Suprapubic skin (tissue), 4 donors: Measurements from ENCODE around the gene PTGES3L. TPM values are rescaled to one million over a fixed set of nuclear protein-coding genes. Genes with fewer than 3 reads are reported as not detected.
"Not testable (repeated sequence)": the region's sequence is repeated elsewhere in the genome, so short reads cannot be mapped to it uniquely, and the experiment has no call there.

Experiments used
- DNase-seq, 2 donors: peaks; one replicate each; pipeline ENCODE4 v3.0.0-alpha.2; 2019; ENCODE audit warnings: low spot score in 2 of 2
- H3K27ac ChIP-seq: fragments of 200-600 bp; sonication (generic); one replicate; pipeline ENCODE4 v1.5.1; 2019
- H3K27me3 ChIP-seq: fragments of 200-600 bp; sonication (generic); one replicate; pipeline ENCODE4 v1.5.1; 2019
- H3K36me3 ChIP-seq: fragments of 200-600 bp; sonication (generic); one replicate; pipeline ENCODE4 v1.5.1; 2019
- H3K4me1 ChIP-seq: fragments of 200-600 bp; sonication (generic); one replicate; pipeline ENCODE4 v1.5.1; 2019
- H3K4me3 ChIP-seq: fragments of 200-600 bp; sonication (generic); one replicate; pipeline ENCODE4 v1.5.1; 2019; ENCODE audit warnings: mild to moderate bottlenecking
- H3K9me3 ChIP-seq: fragments of 200-600 bp; sonication (generic); one replicate; pipeline ENCODE4 v1.5.1; 2019
- CTCF ChIP-seq, 2 donors: fragments of 200-600 bp in 1 of 2; fragments of 450-650 bp in 1 of 2; sonication (generic) in 1 of 2; IDR thresholded peaks; one replicate each; pipeline ENCODE4 v1.5.1; 2016 to 2019; ENCODE audit warnings: antibody characterized with exemption in 2 of 2, mild to moderate bottlenecking in 1 of 2, moderate library complexity in 1 of 2
- EP300 ChIP-seq: sonication (generic); formaldehyde crosslinking; IDR thresholded peaks from one replicate; pipeline ENCODE4 v1.6.1; 2017; ENCODE audit warnings: antibody characterized with exemption
- POLR2A ChIP-seq, 2 donors: fragments of 450-650 bp; IDR thresholded peaks; one replicate each; pipeline ENCODE4 v1.6.1; 2017; ENCODE audit warnings: antibody characterized with exemption in 2 of 2, mild to moderate bottlenecking in 2 of 2, moderate library complexity in 2 of 2
- POLR2AphosphoS5 ChIP-seq, 3 donors: sonication (generic); formaldehyde crosslinking; IDR thresholded peaks; one replicate each; pipeline ENCODE4 v1.6.1; 2017; ENCODE audit warnings: antibody characterized with exemption in 3 of 3
- WGBS: methylation state at CpG from one replicate; pipeline ENCODE4 v1.1.5; 2018; 5-methylcytosine and 5-hydroxymethylcytosine counted together
- total RNA-seq, 4 donors: library from RNA; depleted of rRNA; stranded (reverse); fragments of >200 nt; gene quantifications; one replicate each; pipeline ENCODE4 v1.1.0, GENCODE V29; 2016

The PTGES3L gene
- total RNA-seq, 4 donors from 2014 or later, result 0.44 to 0.48 TPM; not detected in 2

- Histone ChIP-seq H3K4me3 (peak overlapping the region; percentile 81), H3K27ac (peak overlapping the region; percentile 54), H3K4me1 (peaks cover 27% of the 10 kb centered on the region), H3K27me3 (no peaks in the 10 kb centered on the region), H3K36me3 (peaks cover 42% of the 10 kb centered on the region), H3K9me3 (no peaks in the 10 kb centered on the region)
- DNase-seq, result no peak
- 43% methylated on average over 5 of the region's 5 CpGs for WGBS
- TF ChIP-seq CTCF (IDR thresholded peaks at IDR 0.05) (no peak), POLR2A (IDR thresholded peaks at IDR 0.05) (no peak), POLR2AphosphoS5 (IDR thresholded peaks at IDR 0.05) (no peak), EP300 (no peak)
Measured at GRCh38 chr17:42997390-42997983, 17.6 kb upstream of the PTGES3L start.

- H3K4me1 ChIP-seq, H3K4me3 ChIP-seq, H3K9me3 ChIP-seq, H3K27me3 ChIP-seq, DNase-seq, H3K27ac ChIP-seq: not testable (repeated sequence)
- WGBS, result 84% methylated on average over 10 of the region's 10 CpGs
- peaks cover 50% of the 10 kb centered on the region for H3K36me3 ChIP-seq
Measured at GRCh38 chr17:42993913-42994312, 14.0 kb upstream of the PTGES3L start.

GRCh38 chr17:42992872-42993271 is 13.0 kb upstream of the PTGES3L start:
- H3K36me3 ChIP-seq, result peaks cover 60% of the 10 kb centered on the region
- TF ChIP-seq CTCF (IDR thresholded peaks at IDR 0.05), result no peak
- no peak for DNase-seq
- no peak overlapping the region for H3K27ac ChIP-seq
- H3K9me3 ChIP-seq, result no peaks in the 10 kb centered on the region
- no peaks in the 10 kb centered on the region for H3K27me3 ChIP-seq
- H3K4me3 ChIP-seq, result no peak overlapping the region
- peaks cover 7% of the 10 kb centered on the region for H3K4me1 ChIP-seq
- WGBS, result 83% methylated on average over 5 of the region's 5 CpGs

- Histone ChIP-seq H3K9me3 (no peaks in the 10 kb centered on the region), H3K4me1 (no peaks in the 10 kb centered on the region), H3K4me3 (no peak overlapping the region), H3K36me3 (peaks cover 74% of the 10 kb centered on the region), H3K27ac (no peak overlapping the region), H3K27me3 (no peaks in the 10 kb centered on the region)
- 83% methylated on average over 1 of the region's 6 CpGs for WGBS
- no peak for DNase-seq
- TF ChIP-seq EP300, result no peak
- no peak for TF ChIP-seq POLR2A (IDR thresholded peaks at IDR 0.05)
- TF ChIP-seq CTCF (IDR thresholded peaks at IDR 0.05), result no peak
- TF ChIP-seq POLR2AphosphoS5 (IDR thresholded peaks at IDR 0.05), result no peak
Measured at GRCh38 chr17:42991471-42991870, 11.6 kb upstream of the PTGES3L start.

- WGBS, result 86% methylated on average over 6 of the region's 6 CpGs
- Histone ChIP-seq H3K4me1 (no peaks in the 10 kb centered on the region), H3K9me3 (no peaks in the 10 kb centered on the region), H3K27ac (no peak overlapping the region), H3K4me3 (no peak overlapping the region), H3K36me3 (peaks cover 86% of the 10 kb centered on the region), H3K27me3 (no peaks in the 10 kb centered on the region)
- no peak for DNase-seq
- TF ChIP-seq CTCF (IDR thresholded peaks at IDR 0.05) (no peak), POLR2A (IDR thresholded peaks at IDR 0.05) (no peak), POLR2AphosphoS5 (IDR thresholded peaks at IDR 0.05) (no peak), EP300 (no peak)
Measured at GRCh38 chr17:42989726-42990652, 10.1 kb upstream of the PTGES3L start.
